ENCODE measurements around the gene DCAF6.
"Not testable (repeated sequence)": the region's sequence is repeated elsewhere in the genome, so short reads cannot be mapped to it uniquely, and the experiment has no call there.

Gene DCAF6

DNA sequence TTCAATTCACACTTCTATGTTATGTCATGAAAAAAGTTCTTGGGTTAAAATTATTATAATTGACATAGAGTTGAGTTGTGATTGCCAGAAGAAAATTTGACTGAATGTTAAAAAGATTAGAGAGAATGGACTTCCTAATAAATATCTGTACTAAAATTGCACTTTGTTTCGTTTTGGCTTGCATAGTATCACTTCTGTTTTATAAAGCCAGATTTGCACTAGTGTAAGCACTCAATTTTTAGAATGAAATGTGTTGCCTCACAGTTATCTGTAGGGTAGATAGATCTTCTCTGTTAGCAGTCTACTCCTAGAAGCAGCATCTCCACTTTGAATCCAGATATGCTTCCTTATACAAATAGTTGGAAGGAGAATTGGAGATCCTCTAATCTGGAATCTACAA lies 95.5 kb downstream of the DCAF6 start:
- DNase-seq, result no peak

DNA sequence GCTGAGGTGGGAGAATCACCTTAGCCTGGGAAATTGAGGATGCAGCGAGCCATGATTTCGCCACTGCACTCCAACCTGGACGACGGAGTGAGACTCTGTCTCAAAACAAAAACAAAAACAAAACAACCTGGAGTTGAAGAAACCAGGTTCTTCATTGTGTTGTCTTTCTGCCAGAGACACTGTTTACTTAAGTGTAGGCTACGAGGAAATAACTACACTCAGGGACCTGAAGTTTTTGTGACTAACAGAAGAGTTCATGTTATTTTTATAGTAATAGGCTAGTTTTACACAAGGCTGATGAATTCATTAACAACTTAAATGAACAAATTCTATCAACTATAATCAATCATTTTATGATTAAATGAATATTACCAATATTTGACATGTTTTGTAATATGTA lies 98.9 kb downstream of the DCAF6 start:
- no peak for DNase-seq

DNA sequence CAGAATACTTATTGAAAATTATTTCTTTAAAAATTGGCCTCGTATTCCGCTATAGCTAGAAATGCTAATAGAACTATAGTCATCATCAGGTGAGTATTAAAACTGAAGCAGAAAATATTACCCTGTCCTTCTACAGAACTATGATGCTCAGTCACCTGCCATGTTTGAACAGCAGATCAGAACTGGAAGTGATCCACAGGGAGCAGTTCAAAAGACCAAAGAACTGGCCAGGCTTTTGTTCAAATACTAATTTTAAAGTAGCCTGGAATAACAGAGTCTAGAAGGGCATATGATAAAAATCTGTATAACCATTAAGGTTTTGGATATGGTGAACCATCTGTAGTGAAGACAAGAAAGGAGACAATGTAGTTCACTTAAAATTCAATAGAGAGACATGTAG lies 105.9 kb downstream of the DCAF6 start:
- no peak for DNase-seq

- no peak for DNase-seq
Observed at GRCh38 chr1:168045311-168045710, 108.8 kb downstream of the DCAF6 start.

- no peak for DNase-seq
Observed at GRCh38 chr1:168050307-168050706, 113.8 kb downstream of the DCAF6 start.

GRCh38 chr1:168050880-168051279 lies 114.4 kb downstream of the DCAF6 start:
- DNase-seq, result no peak

- DNase-seq, result no peak
Observed at GRCh38 chr1:168053681-168054080, 117.2 kb downstream of the DCAF6 start.

GRCh38 chr1:168054117-168054516 lies 117.6 kb downstream of the DCAF6 start:
- DNase-seq, result no peak

DNA sequence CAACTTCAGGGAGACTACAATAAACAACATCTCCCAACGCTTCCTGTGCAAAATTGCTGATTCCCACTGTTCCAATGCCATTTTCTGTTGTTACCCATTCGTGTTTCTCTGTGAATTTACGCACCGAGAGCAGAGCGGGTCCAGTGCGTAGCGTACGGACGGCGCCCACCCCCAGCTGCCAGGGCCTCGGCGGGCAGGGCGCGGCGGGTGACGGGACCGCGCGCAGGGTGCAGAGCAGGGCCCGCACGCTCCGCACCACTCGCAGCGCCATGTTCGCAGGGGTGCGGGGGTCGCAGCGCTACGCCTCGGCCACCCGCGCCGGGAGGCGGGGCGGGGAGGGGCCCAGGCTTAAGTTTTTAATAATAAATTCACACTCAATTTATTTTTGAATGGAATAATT lies 119.7 kb downstream of the DCAF6 start:
- not testable (repeated sequence) for DNase-seq

DNA sequence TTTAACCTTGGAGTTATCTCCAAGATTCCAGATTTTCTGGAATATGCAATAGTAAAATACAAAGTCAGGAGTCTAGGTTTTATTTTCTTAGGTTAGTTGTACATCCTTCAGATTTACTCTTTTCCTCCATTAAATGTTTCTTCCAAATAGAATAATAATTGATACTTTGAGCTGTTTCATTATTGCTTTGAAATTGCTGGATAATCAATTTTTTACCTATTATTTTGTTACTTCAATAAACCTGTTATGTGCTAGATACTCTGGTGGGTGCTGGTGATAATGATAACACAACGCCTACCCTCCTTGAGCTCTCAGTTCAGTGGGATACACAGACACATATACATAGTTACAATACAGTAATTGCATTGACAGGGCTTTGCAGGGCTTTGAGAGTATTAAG lies 120.9 kb downstream of the DCAF6 start:
- no peak for DNase-seq

GRCh38 chr1:168057921-168058320 lies 121.4 kb downstream of the DCAF6 start:
- DNase-seq, result no peak

DNA sequence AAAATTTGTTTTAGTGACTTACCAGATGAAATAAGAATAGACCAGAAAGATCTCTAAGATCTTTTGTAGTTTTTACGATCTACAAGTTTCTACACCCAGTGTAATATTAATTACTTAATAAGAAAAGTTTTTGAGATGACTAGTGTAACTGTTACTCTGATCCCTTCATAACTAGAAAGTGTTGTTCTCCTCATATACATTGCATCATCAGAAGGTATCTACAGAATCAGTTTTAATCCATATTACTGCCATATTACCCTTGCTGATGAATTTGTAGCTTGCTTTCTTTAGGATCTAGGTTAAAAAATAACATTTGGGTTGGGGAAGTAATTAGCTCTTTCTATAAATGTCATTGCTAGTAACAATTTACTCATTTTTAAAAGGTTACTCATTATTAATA lies 127.7 kb downstream of the DCAF6 start:
- DNase-seq, result no peak

DNA sequence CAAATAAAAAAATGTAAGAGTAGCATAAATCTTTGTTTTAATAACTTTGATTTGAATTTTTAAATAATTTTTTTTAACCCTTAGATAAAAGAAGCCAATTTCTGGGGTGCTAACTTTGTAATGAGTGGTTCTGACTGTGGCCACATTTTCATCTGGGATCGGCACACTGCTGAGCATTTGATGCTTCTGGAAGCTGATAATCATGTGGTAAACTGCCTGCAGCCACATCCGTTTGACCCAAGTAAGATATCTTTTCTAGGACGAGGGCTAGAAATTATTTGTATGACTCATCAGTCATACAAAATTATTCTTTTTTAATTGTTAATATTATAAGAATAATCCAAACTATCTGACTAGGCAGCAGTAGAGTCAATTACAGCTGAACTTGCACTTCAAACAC lies 129.0 kb downstream of the DCAF6 start:
- no peak for DNase-seq

- no peak for DNase-seq
Observed at GRCh38 chr1:168069384-168069783, 132.9 kb downstream of the DCAF6 start.

DNA sequence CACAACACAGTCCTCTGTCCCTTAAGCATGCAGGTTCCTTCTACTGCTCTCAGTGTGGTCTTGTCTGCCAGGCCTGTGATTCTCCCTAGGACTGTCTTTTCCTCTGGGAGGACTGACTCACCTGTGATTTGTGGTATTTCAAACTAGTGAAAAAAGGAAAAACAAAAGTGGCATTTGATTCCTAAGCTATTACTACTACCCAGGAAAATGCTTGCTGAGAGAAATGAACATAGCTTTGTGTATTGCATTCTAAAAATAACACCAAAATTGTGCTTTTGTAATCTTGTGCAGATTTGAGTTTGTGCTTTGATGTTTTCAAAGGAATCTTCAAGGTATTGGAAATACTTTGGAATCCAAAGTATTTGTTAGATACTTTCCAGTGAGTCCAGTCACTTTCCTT lies 143.3 kb downstream of the DCAF6 start:
- no peak for DNase-seq

GRCh38 chr1:168081373-168082007 lies 145.0 kb downstream of the DCAF6 start:
- no peak for DNase-seq

DNA sequence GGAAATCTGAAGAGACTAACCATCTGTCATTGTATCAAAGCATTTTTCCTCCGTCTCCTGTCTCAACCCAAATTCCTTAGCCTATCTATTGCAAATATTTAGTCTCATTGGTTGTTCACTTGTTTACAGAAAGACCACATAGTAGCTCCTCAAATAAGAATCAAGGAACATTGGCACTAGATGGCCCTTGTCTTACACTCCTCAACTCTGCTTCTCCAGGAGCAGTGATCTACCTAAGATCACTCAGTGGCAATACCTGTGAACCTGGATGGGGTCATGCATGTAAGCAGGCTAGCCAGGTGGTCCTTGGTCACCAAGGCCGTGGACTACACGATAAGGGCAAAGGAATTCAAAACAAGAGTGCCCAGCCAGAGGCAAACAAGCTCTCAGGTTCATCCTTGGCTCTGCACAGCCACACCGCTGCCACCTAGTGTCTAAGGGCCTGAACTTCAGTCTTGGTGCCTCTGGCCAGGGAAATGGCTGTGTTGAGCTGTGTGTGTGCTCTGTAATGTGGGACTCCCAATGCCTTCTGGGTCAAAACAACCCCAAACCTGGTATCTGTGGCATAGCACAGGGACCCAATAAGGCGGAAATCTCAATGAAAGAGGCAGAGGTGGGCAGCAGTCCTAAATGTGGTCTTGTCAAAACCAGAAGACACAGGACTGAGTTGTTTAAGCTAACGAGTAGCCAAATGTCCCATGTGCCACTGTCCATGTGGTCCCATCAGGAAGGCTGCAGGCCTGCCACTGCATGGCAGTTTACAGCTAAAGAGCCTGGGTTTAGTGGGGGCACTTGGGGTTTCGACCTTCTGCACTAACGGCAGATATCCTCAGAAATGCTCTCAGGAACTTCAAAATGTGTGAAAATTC lies 145.8 kb downstream of the DCAF6 start:
- DNase-seq, result no peak

DNA sequence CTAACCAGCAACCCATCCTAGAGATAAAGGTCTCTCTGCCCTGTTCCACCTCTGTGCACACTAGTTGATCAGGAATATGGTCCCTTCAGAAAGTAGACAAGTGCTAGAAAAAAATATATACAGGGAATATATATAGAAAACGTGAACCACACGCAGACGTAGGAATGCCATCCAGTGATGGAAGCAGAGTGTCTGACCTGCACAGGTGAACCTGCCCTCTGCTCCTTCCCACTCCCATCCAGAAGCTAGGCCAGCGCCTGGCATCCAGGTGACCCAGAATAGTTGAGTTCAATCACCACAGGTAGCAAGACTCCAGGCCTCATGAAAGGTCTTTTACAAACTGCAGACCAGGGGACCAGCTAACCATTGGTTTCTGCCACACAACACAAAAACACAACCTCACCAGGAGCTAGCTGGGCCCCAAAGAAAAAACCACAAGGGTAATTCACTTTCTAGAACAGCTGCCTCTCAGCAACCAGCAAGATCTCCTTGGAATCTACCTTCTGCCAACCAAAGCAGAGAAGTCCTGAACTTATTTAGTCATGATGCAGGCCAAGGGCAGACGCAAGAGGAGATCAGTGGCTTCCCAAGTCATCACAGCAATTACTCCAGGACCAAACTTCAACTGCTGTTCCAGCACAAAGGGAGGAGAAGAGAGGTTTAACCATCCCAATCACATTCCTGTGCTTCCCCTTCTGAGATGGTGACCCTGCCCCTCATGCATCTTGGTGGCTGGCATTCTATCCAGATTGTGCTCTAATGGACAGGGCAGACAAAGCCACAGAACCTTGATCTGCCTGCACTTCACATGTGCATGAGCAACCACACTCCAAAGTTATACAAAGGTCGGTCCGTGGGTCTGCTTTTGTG lies 147.2 kb downstream of the DCAF6 start:
- DNase-seq, result no peak

- no peak for DNase-seq
Observed at GRCh38 chr1:168084396-168085231, 148.1 kb downstream of the DCAF6 start.

GRCh38 chr1:168085401-168085872 lies 149.0 kb downstream of the DCAF6 start:
- no peak for DNase-seq

DNA sequence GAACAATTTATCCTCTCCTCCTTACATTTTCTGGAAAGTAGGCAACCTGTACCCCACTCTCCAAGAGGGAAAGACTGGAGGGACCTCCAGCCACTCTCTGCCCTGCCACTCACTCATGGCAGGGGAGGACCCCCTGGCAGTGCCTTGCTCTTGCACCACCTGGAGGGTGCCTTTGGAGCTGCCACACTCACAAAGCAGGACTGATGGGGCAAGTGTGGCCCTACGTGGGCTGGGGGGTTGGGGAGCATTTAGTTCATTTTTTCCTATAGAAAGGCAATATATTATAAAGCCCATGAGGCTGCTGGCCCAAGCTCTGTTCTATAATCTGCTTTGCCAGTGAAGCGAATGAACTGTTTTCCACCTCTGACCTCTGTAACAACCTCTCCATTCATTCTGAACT lies 150.0 kb downstream of the DCAF6 start:
- DNase-seq, result no peak

GRCh38 chr1:168087696-168088095 lies 151.2 kb downstream of the DCAF6 start:
- DNase-seq, result no peak
